GM18907 (cell line): Measurements from ENCODE around the gene DCTD.
A peak's percentile ranks its signal among the peaks of the same experiment; 100 is the strongest.

Experiments used
- ATAC-seq: cut with Tn5 transposase; IDR thresholded peaks from one replicate; pipeline ENCODE4 v1.9.1; 2021; ENCODE audit warnings: mild to moderate bottlenecking, moderate library complexity; ENCODE audit not compliant: unreplicated experiment

DCTD gene

GRCh38 chr4:182917182-182918043 is at the start of gene DCTD:
Gene DCTD, minus strand, starts transcription at chr4:182917386. Its CDS starts 1,818 bp downstream, at chr4:182915568.
- peak; percentile 89 for ATAC-seq

DNA sequence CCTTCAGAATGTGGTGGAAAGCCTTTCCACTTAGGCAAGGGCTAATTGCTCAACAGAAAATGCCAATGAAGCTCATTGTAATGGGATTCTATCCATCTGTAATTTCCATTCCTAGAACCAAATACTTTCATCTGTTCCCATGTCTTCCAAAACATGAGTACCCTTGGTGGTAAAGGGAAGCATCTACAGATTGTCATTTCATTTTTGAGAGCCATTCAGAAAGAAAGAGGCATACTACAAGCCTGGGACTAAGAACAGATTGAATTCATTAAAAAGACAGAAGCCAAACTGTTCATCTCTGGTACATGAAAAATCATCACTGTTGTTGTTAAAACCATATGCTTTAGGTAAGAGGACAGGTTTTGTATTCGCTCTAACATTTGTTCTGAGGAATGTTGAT is 43.6 kb upstream of the DCTD start:
- ATAC-seq: no peak

GRCh38 chr4:182960228-182960627 is 43.0 kb upstream of the DCTD start:
- ATAC-seq: no peak

- no peak for ATAC-seq
These were observed 38.2 kb upstream of the DCTD start for GRCh38 chr4:182955411-182955810.

GRCh38 chr4:182944484-182945213 is 27.5 kb upstream of the DCTD start:
- ATAC-seq: no peak

DNA sequence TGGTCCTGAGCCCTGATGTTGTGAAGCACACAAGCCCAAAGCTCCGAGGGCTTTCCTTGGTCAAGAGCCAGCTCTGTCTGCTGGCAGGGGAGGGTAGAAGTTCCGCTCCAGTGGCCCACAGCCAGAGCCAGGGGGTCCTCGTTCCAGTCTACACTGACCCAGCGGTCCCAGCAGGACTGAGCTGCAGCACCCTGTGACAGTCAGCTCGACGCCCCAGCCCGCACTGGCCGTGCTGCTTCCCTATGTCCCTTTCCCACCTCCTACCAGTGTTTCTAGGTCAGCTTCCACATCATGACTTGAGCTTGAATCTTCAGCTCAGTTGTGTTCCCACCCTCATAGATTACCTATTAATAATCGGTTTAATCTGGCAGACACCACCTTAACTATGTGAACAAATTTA is 22.5 kb upstream of the DCTD start:
- ATAC-seq: no peak

- peak; percentile 98 for ATAC-seq
These were observed 21.0 kb upstream of the DCTD start for GRCh38 chr4:182938205-182938645.

GRCh38 chr4:182937268-182938204 is 20.4 kb upstream of the DCTD start:
- peak; percentile 16 for ATAC-seq

DNA sequence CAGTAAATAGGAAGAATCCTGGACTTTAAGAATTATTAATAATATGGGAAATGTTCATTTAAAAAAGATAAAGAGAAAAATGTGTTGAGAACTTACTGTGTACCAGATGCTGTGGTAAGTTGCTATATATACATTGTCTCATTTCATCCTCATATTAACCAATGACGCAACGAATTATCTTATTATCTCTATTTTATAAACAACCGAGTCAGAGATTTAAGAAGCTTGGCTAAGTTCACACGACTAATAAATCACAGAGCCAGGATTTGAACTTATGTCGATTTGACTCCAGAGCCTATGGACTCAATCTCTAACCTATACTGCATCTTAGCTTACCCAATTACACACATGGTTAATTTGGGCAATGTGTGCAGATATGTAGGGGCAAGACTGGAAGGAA is 15.5 kb upstream of the DCTD start:
- ATAC-seq: no peak

GRCh38 chr4:182931691-182932345 is 14.6 kb upstream of the DCTD start:
- no peak for ATAC-seq

GRCh38 chr4:182930889-182931288 is 13.7 kb upstream of the DCTD start:
- ATAC-seq: no peak

DNA sequence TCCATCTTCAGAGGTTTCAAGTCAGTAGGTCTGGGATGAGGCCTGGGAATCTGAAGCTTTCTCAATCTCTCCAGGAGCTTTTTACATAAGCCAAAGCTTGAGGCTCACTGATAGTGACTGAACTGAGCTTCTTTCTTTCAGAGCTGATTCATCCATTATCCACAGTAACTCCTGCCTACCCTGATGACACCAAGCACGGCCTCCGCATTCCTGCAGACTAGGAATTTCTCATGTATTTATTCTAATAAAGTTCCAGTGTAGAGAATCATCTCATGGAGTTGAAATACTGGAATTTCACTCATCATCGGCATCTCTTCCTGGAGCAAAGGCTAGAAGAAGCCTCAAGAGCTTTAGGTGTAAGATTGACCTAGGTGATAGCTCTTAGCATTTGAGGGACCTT is 12.1 kb upstream of the DCTD start:
- ATAC-seq: no peak

DNA sequence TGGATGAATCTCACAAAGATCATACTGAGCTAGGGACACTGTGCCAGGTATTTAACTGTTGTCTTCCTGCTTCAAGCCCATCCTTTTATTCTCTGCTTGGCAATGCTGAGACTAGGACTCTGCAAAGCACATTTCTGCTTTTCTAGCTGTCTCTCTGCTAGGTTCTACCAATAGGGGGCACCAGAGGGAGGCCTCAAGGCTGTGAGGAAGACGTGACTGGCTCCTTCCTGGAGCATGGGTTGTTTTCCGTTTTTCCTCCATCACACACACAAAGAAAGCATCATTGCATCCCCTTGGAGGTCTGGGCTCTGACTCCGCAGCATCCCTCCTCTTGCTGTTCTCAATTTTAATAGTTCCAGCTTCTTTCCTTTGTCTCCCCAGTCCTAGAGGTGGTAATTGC is 10.9 kb upstream of the DCTD start:
- no peak for ATAC-seq

DNA sequence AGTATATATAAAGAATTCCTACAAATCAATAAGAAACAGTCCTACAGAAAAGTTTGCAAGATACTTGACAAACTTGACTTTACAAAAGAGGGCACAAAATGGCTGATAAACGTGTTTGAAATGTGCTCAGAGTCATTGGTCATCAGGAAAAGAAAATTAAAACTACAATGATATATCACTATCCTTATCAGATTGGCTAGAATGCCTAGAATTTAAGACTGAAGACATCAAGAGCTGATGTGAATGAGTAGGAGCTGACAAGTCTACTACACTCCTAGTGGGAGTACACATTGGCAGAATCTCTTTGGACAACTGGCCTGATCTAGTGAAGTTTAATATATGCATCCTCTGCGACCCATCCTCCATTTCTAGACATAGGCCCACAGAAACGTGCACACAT is 10.3 kb upstream of the DCTD start:
- no peak for ATAC-seq

- no peak for ATAC-seq
These were observed 8.7 kb upstream of the DCTD start for GRCh38 chr4:182925855-182926254.

DNA sequence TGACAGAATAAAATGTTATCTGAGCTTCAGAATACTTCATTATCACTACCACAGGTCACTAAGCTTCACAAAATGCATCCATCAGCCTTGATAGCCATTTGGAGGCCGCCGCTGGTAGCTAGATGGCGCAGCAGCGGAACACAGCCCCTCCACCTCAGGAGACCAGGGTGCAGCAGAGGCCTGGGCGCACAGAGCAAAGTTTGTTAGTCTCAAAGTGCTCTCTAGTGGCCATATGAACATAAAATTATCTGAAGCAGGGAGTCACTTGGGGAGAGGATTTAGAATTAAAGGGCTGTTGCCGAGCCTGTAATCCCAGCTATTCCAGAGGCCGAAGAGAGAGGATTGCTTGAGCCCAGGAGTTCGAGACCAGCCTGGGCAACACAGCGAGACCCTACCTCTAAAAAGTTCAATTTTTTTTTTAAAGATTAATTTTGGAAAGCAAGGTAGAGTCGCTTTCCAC is 8.1 kb upstream of the DCTD start:
- ATAC-seq: peak; percentile 100

DNA sequence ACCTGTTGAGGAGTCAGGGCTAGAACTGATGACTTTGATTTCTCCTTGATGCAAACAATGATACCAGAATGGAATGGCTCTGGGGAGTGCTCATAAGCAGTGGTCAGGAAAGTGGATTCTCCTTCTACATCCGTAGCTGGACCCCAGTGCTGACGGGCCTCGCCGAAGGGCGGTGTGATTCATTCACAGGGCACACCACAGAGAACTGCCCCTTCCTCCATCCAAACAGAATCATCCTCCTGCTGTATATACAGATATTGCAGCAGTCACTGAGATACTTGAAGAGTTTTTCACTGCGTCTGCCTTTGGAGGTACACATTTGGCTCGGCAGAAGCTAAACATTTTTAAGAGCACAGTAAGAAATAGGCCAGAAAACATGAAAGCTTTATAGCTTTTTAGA is 7.3 kb upstream of the DCTD start:
- no peak for ATAC-seq

- ATAC-seq: no peak
These were observed 6.7 kb upstream of the DCTD start for GRCh38 chr4:182923796-182924340.

GRCh38 chr4:182923366-182923765 is 6.2 kb upstream of the DCTD start:
- ATAC-seq: no peak
